H1 (cell line): ENCODE data around the gene MTRFR. TPM values are rescaled to one million over a fixed set of nuclear protein-coding genes. Genes with fewer than 3 reads are reported as not detected.

Source experiments
- CTCF ChIA-PET: fragments of 300-600 bp; sonication (Branson Sonifier 250); formaldehyde crosslinking; loops from one replicate; lab custom pipeline; 2021; ENCODE audit not compliant: partially characterized antibody; lab: Charles Lee
- POLR2A ChIA-PET: fragments of 300-600 bp; sonication (Branson Sonifier 250); formaldehyde crosslinking; loops from one replicate; lab custom pipeline; 2021; ENCODE audit warnings: inconsistent platforms; ENCODE audit not compliant: partially characterized antibody; lab: Charles Lee
- DNase-seq, 2 experiments: peaks; one replicate each; pipeline versions ENCODE4 v3.0.0 to v3.0.0-alpha.2; 2010 to 2022; ENCODE audit warnings: low spot score in 2 of 2, low read depth in 1 of 2, mixed read lengths in 1 of 2
- FAIRE-seq: peaks from 2 replicates; lab custom pipeline; 2011; peaks lifted over from hg19 to GRCh38; lab: Jason Lieb, UNC
- H2AFZ ChIP-seq: 2 replicates; pipeline ENCODE4 v1.8.1; 2012; ENCODE audit warnings: low read length, inconsistent platforms
- H2AK5ac ChIP-seq: 2 replicates; pipeline ENCODE4 v1.6.1; 2013; ENCODE audit warnings: low read depth, low read length
- H2BK120ac ChIP-seq: replicated peaks from 2 replicates; pipeline ENCODE3; 2013; ENCODE audit warnings: low read depth, low read length, inconsistent platforms
- H2BK12ac ChIP-seq: 2 replicates; pipeline ENCODE4 v1.6.1; 2013; ENCODE audit warnings: low read depth, low read length
- H2BK15ac ChIP-seq: 2 replicates; pipeline ENCODE4 v1.6.1; 2013; ENCODE audit warnings: low read length
- H2BK20ac ChIP-seq: 2 replicates; pipeline ENCODE4 v1.6.1; 2013; ENCODE audit warnings: low read length
- H2BK5ac ChIP-seq: 2 replicates; pipeline ENCODE4 v1.6.1; 2013; ENCODE audit warnings: low read depth, low read length
- H3K14ac ChIP-seq: 2 replicates; pipeline ENCODE4 v1.6.1; 2013; ENCODE audit warnings: inconsistent platforms; ENCODE audit not compliant: insufficient read length
- H3K18ac ChIP-seq: 2 replicates; pipeline ENCODE4 v1.6.1; 2013; ENCODE audit warnings: low read length; ENCODE audit errors: extremely low read depth
- H3K23ac ChIP-seq: 2 replicates; pipeline ENCODE4 v1.6.1; 2013; ENCODE audit warnings: inconsistent platforms; ENCODE audit not compliant: insufficient read length
- H3K23me2 ChIP-seq: 2 replicates; pipeline ENCODE4 v1.6.1; 2013; ENCODE audit warnings: low read depth, low read length
- H3K27ac ChIP-seq: 2 replicates; pipeline ENCODE4 v1.6.1; 2011; ENCODE audit warnings: low read depth, low read length, inconsistent platforms
- H3K27me3 ChIP-seq, 4 experiments: replicated peaks in 1 of 4; 1 replicate in 1 of 4; 2 replicates in 3 of 4; pipeline versions ENCODE4 v1.6.1 to v1.8.1; 2011 to 2013; ENCODE audit warnings: low read length in 3 of 4, mild to moderate bottlenecking in 3 of 4, inconsistent platforms in 2 of 4, mixed read lengths in 2 of 4, moderate library complexity in 1 of 4; ENCODE audit not compliant: control insufficient read depth in 3 of 4, insufficient read depth in 3 of 4; ENCODE audit errors: extremely low read depth in 1 of 4
- H3K36me3 ChIP-seq, 4 experiments: 2 replicates each; pipeline versions ENCODE4 v1.6.1 to v1.8.1; 2011 to 2013; ENCODE audit warnings: mild to moderate bottlenecking in 4 of 4, low read length in 3 of 4, moderate library complexity in 2 of 4, control low read depth in 1 of 4, inconsistent platforms in 1 of 4; ENCODE audit not compliant: insufficient read depth in 4 of 4, control insufficient read depth in 2 of 4
- H3K4ac ChIP-seq: replicated peaks from 2 replicates; pipeline ENCODE3; 2013; ENCODE audit warnings: low read length, low read depth, mixed read lengths, inconsistent platforms; ENCODE audit not compliant: insufficient read length
- H3K4me1 ChIP-seq, 4 experiments: replicated peaks in 1 of 4; 1 replicate in 1 of 4; 2 replicates in 3 of 4; pipeline versions ENCODE4 v1.6.1 to v1.8.1; 2011 to 2013; ENCODE audit warnings: low read length in 3 of 4, inconsistent platforms in 2 of 4, mixed read lengths in 1 of 4; ENCODE audit not compliant: insufficient read depth in 4 of 4, control insufficient read depth in 3 of 4
- H3K4me2 ChIP-seq, 2 experiments: 2 replicates each; pipeline versions ENCODE4 v1.6.1 to v1.8.1; 2011 to 2013; ENCODE audit warnings: low read depth in 2 of 2, low read length in 2 of 2, control low read depth in 1 of 2, inconsistent platforms in 1 of 2, mild to moderate bottlenecking in 1 of 2; ENCODE audit not compliant: insufficient read depth in 1 of 2
- H3K4me3 ChIP-seq, 4 experiments: fragments of 200-600, 300-600 bp in 1 of 4; sonication (generic), shearing (Covaris generic), sonication (Bioruptor Twin) in 1 of 4; 2 replicates each; pipeline versions ENCODE4 v1.5.1 to v1.8.1; 2011 to 2016; ENCODE audit warnings: low read length in 4 of 4, low read depth in 3 of 4, control low read depth in 2 of 4, inconsistent platforms in 2 of 4, mild to moderate bottlenecking in 2 of 4, mixed read lengths in 1 of 4, moderate library complexity in 1 of 4; ENCODE audit not compliant: insufficient read depth in 2 of 4; ENCODE audit errors: extremely low read depth in 1 of 4
- H3K56ac ChIP-seq: replicated peaks from 2 replicates; pipeline ENCODE3; 2013; ENCODE audit warnings: low read depth, mild to moderate bottlenecking, mixed read lengths, low read length, inconsistent platforms; ENCODE audit not compliant: insufficient read length
- H3K79me1 ChIP-seq: 2 replicates; pipeline ENCODE4 v1.6.1; 2013; ENCODE audit warnings: low read depth, low read length, control low read depth
- H3K79me2 ChIP-seq, 2 experiments: 2 replicates each; pipeline versions ENCODE4 v1.6.1 to v1.8.1; 2012 to 2013; ENCODE audit warnings: low read length in 2 of 2, mild to moderate bottlenecking in 2 of 2, inconsistent platforms in 1 of 2; ENCODE audit not compliant: insufficient read depth in 2 of 2, control insufficient read depth in 1 of 2
- H3K9ac ChIP-seq, 4 experiments: replicated peaks in 1 of 4; 1 replicate in 1 of 4; 2 replicates in 3 of 4; pipeline versions ENCODE4 v1.6.1 to v1.8.1; 2011 to 2013; ENCODE audit warnings: low read depth in 3 of 4, low read length in 3 of 4, control low read depth in 2 of 4, mild to moderate bottlenecking in 2 of 4, moderate library complexity in 2 of 4, inconsistent platforms in 1 of 4; ENCODE audit errors: extremely low read depth in 1 of 4
- H3K9me3 ChIP-seq, 2 experiments: 2 replicates each; pipeline versions ENCODE4 v1.6.1 to v1.8.1; 2012 to 2013; ENCODE audit warnings: mild to moderate bottlenecking in 2 of 2, moderate library complexity in 2 of 2, control low read depth in 1 of 2, inconsistent platforms in 1 of 2, low read depth in 1 of 2, low read length in 1 of 2, mixed read lengths in 1 of 2; ENCODE audit not compliant: insufficient read depth in 2 of 2
- H4K20me1 ChIP-seq, 2 experiments: replicated peaks in 1 of 2; 2 replicates each; pipeline versions ENCODE3 to v1.8.1; 2011 to 2013; ENCODE audit warnings: inconsistent platforms in 2 of 2, low read length in 2 of 2, mild to moderate bottlenecking in 1 of 2; ENCODE audit not compliant: insufficient read depth in 2 of 2, control insufficient read depth in 1 of 2
- H4K5ac ChIP-seq: 2 replicates; pipeline ENCODE4 v1.6.1; 2013; ENCODE audit warnings: low read length, low read depth, mixed read lengths, inconsistent platforms; ENCODE audit not compliant: insufficient read length
- H4K8ac ChIP-seq: 2 replicates; pipeline ENCODE4 v1.8.0; 2013; ENCODE audit warnings: mild to moderate bottlenecking, moderate library complexity, low read length, inconsistent platforms; ENCODE audit not compliant: insufficient read depth; ENCODE audit errors: extremely low read depth
- H4K91ac ChIP-seq: replicated peaks from 2 replicates; pipeline ENCODE3; 2013; ENCODE audit warnings: low read length, mixed read lengths, inconsistent platforms; ENCODE audit not compliant: insufficient read length
- CTCF ChIP-seq, 3 experiments: IDR thresholded peaks; 1 replicate in 2 of 3; 2 replicates in 1 of 3; pipeline versions ENCODE4 v1.5.1 to v1.6.1; 2011; ENCODE audit warnings: low read length in 3 of 3, mild to moderate bottlenecking in 3 of 3, inconsistent platforms in 2 of 3, low read depth in 1 of 3, moderate library complexity in 1 of 3; ENCODE audit not compliant: insufficient read depth in 1 of 3; ENCODE audit errors: control extremely low read depth in 1 of 3
- GTF2F1 ChIP-seq: IDR thresholded peaks from 2 replicates; pipeline ENCODE4 v1.6.1; 2012; ENCODE audit warnings: low read depth, low read length, improper control_type of control experiment, borderline replicate concordance
- POLR2AphosphoS5 ChIP-seq: IDR thresholded peaks from 2 replicates; pipeline ENCODE4 v1.6.1; 2011; ENCODE audit warnings: low read depth, low read length
- SIRT6 ChIP-seq: IDR thresholded peaks from one replicate; pipeline ENCODE4 v1.7.1; 2012; ENCODE audit warnings: low read length, inconsistent platforms
- SP2 ChIP-seq: IDR thresholded peaks from 2 replicates; pipeline ENCODE4 v1.6.1; 2012; ENCODE audit warnings: mild to moderate bottlenecking, low read length, inconsistent platforms
- TAF1 ChIP-seq: IDR thresholded peaks from 2 replicates; pipeline ENCODE4 v1.6.1; 2011; ENCODE audit warnings: mild to moderate bottlenecking, low read depth, low read length
- TCF12 ChIP-seq: IDR thresholded peaks from 2 replicates; pipeline ENCODE4 v1.6.1; 2011; ENCODE audit warnings: low read depth, mild to moderate bottlenecking, low read length
- USF2 ChIP-seq: IDR thresholded peaks from 2 replicates; pipeline ENCODE4 v1.6.1; 2011; ENCODE audit warnings: low read length, improper control_type of control experiment
- WGBS, 2 experiments: shearing (Covaris generic) in 1 of 2; methylation state at CpG; one replicate each; pipeline versions ENCODE4 v1.1.6 to v1.1.7; 2013 to 2015; ENCODE audit warnings: low lambda C conversion rate in 2 of 2, mixed read lengths in 2 of 2, inconsistent platforms in 1 of 2, low coverage in 1 of 2, missing lambda C conversion rate in 1 of 2; ENCODE audit not compliant: insufficient replicate concordance in 2 of 2, insufficient coverage in 1 of 2, insufficient read length in 1 of 2; ENCODE audit errors: extremely low coverage in 1 of 2, missing lambda C conversion rate in 1 of 2; 5-methylcytosine and 5-hydroxymethylcytosine counted together
- polyA plus RNA-seq, 7 experiments: library from polyadenylated mRNA; depleted of rRNA in 3 of 7; stranded (reverse) in 5 of 7; unstranded in 2 of 7; fragments of >200 nt in 5 of 7; fragments of 200-250 nt in 2 of 7; gene quantifications; 1 replicate in 5 of 7; 2 replicates in 1 of 7; 4 replicates in 1 of 7; pipeline versions ENCODE4 v1.2.1 to v1.2.3, GENCODE V29; 2011 to 2013; ENCODE audit warnings: missing spikeins in 2 of 7, mixed read lengths in 2 of 7
- total RNA-seq: library from RNA; stranded (reverse); fragmentation: NEBNext Ultra II Directional; extraction: Animal tissue kit (Norgen Biotek cat#: 25700); gene quantifications from 2 replicates; pipeline ENCODE4 v1.2.1, GENCODE V29; 2021

Gene MTRFR
- total and polyA plus RNA-seq, 2 of the 8 experiments (the other 6 are each of a cell fraction or from before 2014, with no cell fraction given) = 9.2 to 12.9 TPM

GRCh38 chr12:123250471-123251383 is 17.5 kb downstream of the MTRFR start:
- Histone ChIP-seq H3K79me1 (peaks cover 4% of the 10 kb centered on the region; the same call in 1 of the 2 replicates), H3K9ac (no peak overlapping the region), H2BK20ac (no peak overlapping the region), H3K18ac (no peak overlapping the region; the same call in 1 of the 2 replicates), H3K36me3 (peaks cover 0 to 31% (median 15%) of the 10 kb centered on the region in 4 experiments; a peak in 5 of 8 replicates), H4K91ac (no peak overlapping the region), H3K27ac (no peak overlapping the region), H3K4me2 (no peak overlapping the region), H2BK120ac (no peak overlapping the region), H3K23me2 (no peaks in the 10 kb centered on the region), H3K4me3 (no peak overlapping the region), H3K4me1 (peaks cover 0 to 5% (median 0%) of the 10 kb centered on the region in 4 experiments; a peak in 1 of 7 replicates), H3K4ac (no peak overlapping the region), H2BK15ac (no peak overlapping the region), H2AFZ (no peak overlapping the region), H3K23ac (no peak overlapping the region), H3K56ac (no peak overlapping the region), H4K8ac (no peak overlapping the region), H2BK5ac (0 out of 2 replicates have a peak overlapping the region, but pooled peaks have one; percentile 35), H4K5ac (no peak overlapping the region), H2BK12ac (no peak overlapping the region), H3K9me3 (peaks cover 5 to 11% of the 10 kb centered on the region in 2 experiments), H4K20me1 (peaks cover 0 to 2% of the 10 kb centered on the region in 2 experiments), H3K79me2 (peaks cover 0 to 15% of the 10 kb centered on the region in 2 experiments; a peak in 1 of 4 replicates), H3K14ac (no peak overlapping the region), H3K27me3 (no peaks in the 10 kb centered on the region), H2AK5ac (no peak overlapping the region)
- FAIRE-seq (no peak), DNase-seq (no peak)
- ChIA-PET POLR2A (interaction anchor here (0.8 to 5.3 kb wide), 6 partner anchors 10 to 20 kb away, joined by 3 to 32 read pairs (median 6); partner anchors contain the start of genes MPHOSPH9 and MTRFR), CTCF (interaction anchor here (1.0 to 3.5 kb wide), 5 partner anchors 13 to 75 kb away, joined by 3 to 20 read pairs (median 6); no protein-coding TSS in a partner anchor)
- 90% methylated on average over 13 of the region's 13 CpGs; no CpG with 5 or more reads in 1 of the 2 experiments for WGBS, 2 experiments
- TF ChIP-seq SIRT6 (no peak), CTCF (IDR thresholded peaks at IDR 0.05; ENCODE audit: control extremely low read depth in 1 of 3, insufficient read depth in 1 of 3, low read depth in 1 of 3, low read length in 3 of 3) (no peak), USF2 (no peak), SP2 (no peak), GTF2F1 (no peak), POLR2AphosphoS5 (no peak), TCF12 (no peak), TAF1 (no peak)
